GM12878 (cell line): ENCODE results near the gene MARCHF4. TPM values are rescaled to one million over a fixed set of nuclear protein-coding genes. Genes with fewer than 3 reads are reported as not detected.

ENCODE experiments used
- ATAC-seq: fragments of 200-7000 bp; cut with Tn5 transposase; 3 replicates; pipeline ENCODE4 v1.9.1; 2020; ENCODE audit warnings: mild to moderate bottlenecking, moderate library complexity
- BruUV-seq: library from RNA; stranded (reverse); fragments of 400-500 nt; replicated peaks from 2 replicates; lab custom pipeline; 2021; lab: Mats Ljungman, UMichigan
- CTCF ChIA-PET: fragments of 300-600 bp; sonication (Branson Sonifier 250); formaldehyde crosslinking; extraction: SDS; loops from one replicate; lab custom pipeline; 2021; ENCODE audit warnings: inconsistent platforms; lab: Yijun Ruan, JAX
- POLR2A ChIA-PET: fragments of 350-600 bp; formaldehyde crosslinking; extraction: SDS; loops from one replicate; lab custom pipeline; 2021; ENCODE audit warnings: inconsistent platforms; lab: Charles Lee
- RAD21 ChIA-PET: fragments of 300-600 bp; sonication (Branson Sonifier 250); formaldehyde crosslinking; loops from one replicate; lab custom pipeline; 2023; ENCODE audit warnings: antibody characterized with exemption; ENCODE audit not compliant: unreplicated experiment; lab: Charles Lee
- SMC1A ChIA-PET: fragments of 300-600 bp; sonication (Branson Sonifier 250); formaldehyde crosslinking; loops from one replicate; lab custom pipeline; 2023; ENCODE audit not compliant: unreplicated experiment, uncharacterized antibody; lab: Charles Lee
- DNase-seq: peaks from one replicate; pipeline ENCODE4 v3.0.0-alpha.2; 2011; ENCODE audit warnings: low read depth, low spot score
- FAIRE-seq: peaks from 3 replicates; lab custom pipeline; 2011; peaks lifted over from hg19 to GRCh38; lab: Jason Lieb, UNC
- H2AFZ ChIP-seq: 2 replicates; pipeline ENCODE4 v1.6.0; 2011; ENCODE audit warnings: low read depth, low read length, control low read depth; ENCODE audit not compliant: control insufficient read depth
- H3K27ac ChIP-seq: 2 replicates; pipeline ENCODE4 v1.5.1; 2011; ENCODE audit warnings: control low read depth; ENCODE audit not compliant: control insufficient read depth, insufficient read depth
- H3K27me3 ChIP-seq, 2 experiments: replicated peaks in 1 of 2; 2 replicates each; pipeline versions ENCODE4 v1.6.0 to v1.6.1; 2011; ENCODE audit warnings: low read length in 1 of 2; ENCODE audit not compliant: control insufficient read depth in 2 of 2, insufficient read depth in 2 of 2
- H3K36me3 ChIP-seq, 2 experiments: 2 replicates each; pipeline ENCODE4 v1.5.1; 2011; ENCODE audit warnings: low read length in 1 of 2; ENCODE audit not compliant: control insufficient read depth in 2 of 2, insufficient read depth in 2 of 2
- H3K4me1 ChIP-seq: 2 replicates; pipeline ENCODE4 v1.6.1; 2011; ENCODE audit warnings: mild to moderate bottlenecking, low read length, moderate library complexity, mixed read lengths; ENCODE audit not compliant: control insufficient read depth, insufficient read depth
- H3K4me2 ChIP-seq: 2 replicates; pipeline ENCODE4 v1.6.0; 2011; ENCODE audit warnings: control low read depth; ENCODE audit not compliant: control insufficient read depth, insufficient read depth
- H3K4me3 ChIP-seq: fragments of 200-600 bp; sonication (generic); 2 replicates; pipeline ENCODE4 v1.5.1; 2016
- H3K79me2 ChIP-seq: 2 replicates; pipeline ENCODE4 v1.6.0; 2011; ENCODE audit warnings: low read length; ENCODE audit not compliant: control insufficient read depth, insufficient read depth
- H3K9ac ChIP-seq: 2 replicates; pipeline ENCODE4 v1.8.0; 2011; ENCODE audit warnings: low read length, control low read depth, mixed read lengths; ENCODE audit not compliant: control insufficient read depth, insufficient read depth
- H3K9me3 ChIP-seq: replicated peaks from 3 replicates; pipeline ENCODE4 v1.5.1; 2011; ENCODE audit warnings: mild to moderate bottlenecking, low read length; ENCODE audit not compliant: control insufficient read depth, insufficient read depth
- H4K20me1 ChIP-seq: 2 replicates; pipeline ENCODE4 v1.6.0; 2011; ENCODE audit not compliant: control insufficient read depth, insufficient read depth
- E4F1 ChIP-seq: fragments of 450-650 bp; IDR thresholded peaks from 2 replicates; pipeline ENCODE4 v1.6.1; 2018; ENCODE audit warnings: borderline replicate concordance, mild to moderate bottlenecking; ENCODE audit not compliant: partially characterized antibody
- EED ChIP-seq: sonication (generic); IDR thresholded peaks from 2 replicates; pipeline ENCODE4 v1.6.1; 2016; ENCODE audit warnings: antibody characterized with exemption, low read depth
- SMARCA5 ChIP-seq: fragments of 450-650 bp; IDR thresholded peaks from 2 replicates; pipeline ENCODE4 v1.6.1; 2017; ENCODE audit warnings: mild to moderate bottlenecking
- ZNF217 ChIP-seq: fragments of 450-650 bp; IDR thresholded peaks from 2 replicates; pipeline ENCODE4 v1.6.1; 2017; ENCODE audit warnings: antibody characterized with exemption, mild to moderate bottlenecking
- ZNF622 ChIP-seq: fragments of 450-650 bp; IDR thresholded peaks from 2 replicates; pipeline ENCODE4 v1.6.1; 2017; ENCODE audit warnings: mild to moderate bottlenecking, inconsistent platforms
- WGBS: methylation state at CpG from one replicate; pipeline ENCODE4 v1.1.6; 2016; ENCODE audit warnings: low lambda C conversion rate; ENCODE audit not compliant: insufficient replicate concordance, insufficient coverage; ENCODE audit errors: missing lambda C conversion rate; 5-methylcytosine and 5-hydroxymethylcytosine counted together
- in situ Hi-C: fragments of 300-500 bp; cut with MboI; formaldehyde crosslinking; loops from 9 replicates; pipeline ENCODE4 v1.14.3; 2018; ENCODE audit warnings: mixed read lengths
- intact Hi-C: fragments of 100-400 bp; cut with micrococcal nuclease; formaldehyde crosslinking; loops from one replicate; pipeline ENCODE4 v1.14.2; 2022; ENCODE audit not compliant: unreplicated experiment
- polyA plus RNA-seq, 11 experiments: library from polyadenylated mRNA; depleted of rRNA in 4 of 11; unstranded in 6 of 11; stranded (reverse) in 5 of 11; fragments of >200 nt; fragmentation: Nextera tagmentation in 4 of 11; fragmentation: Illumina TruSeq in 1 of 11; extraction: Ambion mirVana in 4 of 11; extraction: Trizol in 1 of 11; gene quantifications; 1 replicate in 1 of 11; 2 replicates in 10 of 11; pipeline versions ENCODE4 v1.2.1 to v1.2.3, GENCODE V29; 2011 to 2016; ENCODE audit warnings: inconsistent platforms in 2 of 11, missing spikeins in 2 of 11, low read depth in 1 of 11
- total RNA-seq, 4 experiments: library from RNA; depleted of rRNA in 3 of 4; stranded (reverse); fragments of >200 nt in 3 of 4; fragmentation: Illumina TruSeq in 1 of 4; extraction: Trizol in 1 of 4; gene quantifications; 2 replicates each; pipeline versions ENCODE4 v1.2.1 to v1.2.3, GENCODE V29; 2013 to 2021
- TF ChIP-seq, protein P1 (sequence below): fragments of 450-650 bp; IDR thresholded peaks from 2 replicates; pipeline ENCODE4 v1.6.1; 2017; ENCODE audit warnings: low read depth, mild to moderate bottlenecking, moderate library complexity
- TF ChIP-seq, protein P2 (sequence below): fragments of 450-650 bp; IDR thresholded peaks from 2 replicates; pipeline ENCODE4 v1.6.1; 2014; ENCODE audit warnings: mild to moderate bottlenecking
- TF ChIP-seq, protein P3 (sequence below): fragments of 450-650 bp; IDR thresholded peaks from 2 replicates; pipeline ENCODE4 v1.6.1; 2017; ENCODE audit warnings: mild to moderate bottlenecking, moderate library complexity

MARCHF4 gene
- total and polyA plus RNA-seq, 10 of the 15 experiments (the other 5 are each of a cell fraction or from before 2014, with no cell fraction given) = not detected

- TF ChIP-seq, protein P1, sequence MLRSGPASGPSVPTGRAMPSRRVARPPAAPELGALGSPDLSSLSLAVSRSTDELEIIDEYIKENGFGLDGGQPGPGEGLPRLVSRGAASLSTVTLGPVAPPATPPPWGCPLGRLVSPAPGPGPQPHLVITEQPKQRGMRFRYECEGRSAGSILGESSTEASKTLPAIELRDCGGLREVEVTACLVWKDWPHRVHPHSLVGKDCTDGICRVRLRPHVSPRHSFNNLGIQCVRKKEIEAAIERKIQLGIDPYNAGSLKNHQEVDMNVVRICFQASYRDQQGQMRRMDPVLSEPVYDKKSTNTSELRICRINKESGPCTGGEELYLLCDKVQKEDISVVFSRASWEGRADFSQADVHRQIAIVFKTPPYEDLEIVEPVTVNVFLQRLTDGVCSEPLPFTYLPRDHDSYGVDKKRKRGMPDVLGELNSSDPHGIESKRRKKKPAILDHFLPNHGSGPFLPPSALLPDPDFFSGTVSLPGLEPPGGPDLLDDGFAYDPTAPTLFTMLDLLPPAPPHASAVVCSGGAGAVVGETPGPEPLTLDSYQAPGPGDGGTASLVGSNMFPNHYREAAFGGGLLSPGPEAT = no peak
- no peak for TF ChIP-seq ZNF217
- TF ChIP-seq, all 136 proteins: peak for 0
These were observed 6.8 kb downstream of the MARCHF4 start (continued) for GRCh38 chr2:216365518-216365917.

DNA sequence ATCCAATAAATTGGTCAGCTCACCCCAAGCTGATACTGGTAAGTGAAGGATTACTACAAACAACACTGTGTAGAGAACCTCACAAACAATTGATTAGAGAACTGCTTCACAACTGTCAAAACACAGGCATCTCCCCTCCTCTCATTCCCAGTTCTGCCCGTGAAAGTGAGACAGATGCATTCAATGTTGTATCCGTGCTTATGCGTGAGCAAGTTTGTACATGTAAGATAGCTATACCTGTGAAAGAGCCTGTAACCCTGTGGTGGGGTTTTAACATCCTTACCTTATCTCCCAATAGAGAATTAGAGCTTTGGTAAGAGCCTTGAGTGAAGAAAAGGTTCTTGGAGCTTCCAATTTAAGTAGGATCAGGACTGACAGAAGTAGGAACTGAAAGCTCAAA is 9.1 kb downstream of the MARCHF4 start:
- ChIA-PET RAD21 (no interaction called here), POLR2A (no interaction called here), CTCF (no interaction called here), SMC1A (no interaction called here)
- no peak for DNase-seq
- no peak for FAIRE-seq
- intact Hi-C loops = no loop called here
- H3K79me2 ChIP-seq = no peaks in the 10 kb centered on the region
- H3K36me3 ChIP-seq = no peaks in the 10 kb centered on the region
- BruUV-seq = no TSS peak
- H3K27me3 ChIP-seq = peaks cover 5% of the 10 kb centered on the region in 2 experiments
- H3K27ac ChIP-seq = no peak overlapping the region
- ATAC-seq = no peak
- no peak overlapping the region for H3K9ac ChIP-seq
- no peak overlapping the region for H3K4me2 ChIP-seq
- no peaks in the 10 kb centered on the region for H4K20me1 ChIP-seq
- no peak overlapping the region for H2AFZ ChIP-seq
- H3K4me3 ChIP-seq = no peak overlapping the region
- no peak for TF ChIP-seq ZNF622
- TF ChIP-seq E4F1 = no peak
- TF ChIP-seq, protein P2, sequence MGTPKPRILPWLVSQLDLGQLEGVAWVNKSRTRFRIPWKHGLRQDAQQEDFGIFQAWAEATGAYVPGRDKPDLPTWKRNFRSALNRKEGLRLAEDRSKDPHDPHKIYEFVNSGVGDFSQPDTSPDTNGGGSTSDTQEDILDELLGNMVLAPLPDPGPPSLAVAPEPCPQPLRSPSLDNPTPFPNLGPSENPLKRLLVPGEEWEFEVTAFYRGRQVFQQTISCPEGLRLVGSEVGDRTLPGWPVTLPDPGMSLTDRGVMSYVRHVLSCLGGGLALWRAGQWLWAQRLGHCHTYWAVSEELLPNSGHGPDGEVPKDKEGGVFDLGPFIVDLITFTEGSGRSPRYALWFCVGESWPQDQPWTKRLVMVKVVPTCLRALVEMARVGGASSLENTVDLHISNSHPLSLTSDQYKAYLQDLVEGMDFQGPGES = no peak
- TF ChIP-seq SMARCA5 = no peak
- TF ChIP-seq EED = no peak
- TF ChIP-seq, protein P3, sequence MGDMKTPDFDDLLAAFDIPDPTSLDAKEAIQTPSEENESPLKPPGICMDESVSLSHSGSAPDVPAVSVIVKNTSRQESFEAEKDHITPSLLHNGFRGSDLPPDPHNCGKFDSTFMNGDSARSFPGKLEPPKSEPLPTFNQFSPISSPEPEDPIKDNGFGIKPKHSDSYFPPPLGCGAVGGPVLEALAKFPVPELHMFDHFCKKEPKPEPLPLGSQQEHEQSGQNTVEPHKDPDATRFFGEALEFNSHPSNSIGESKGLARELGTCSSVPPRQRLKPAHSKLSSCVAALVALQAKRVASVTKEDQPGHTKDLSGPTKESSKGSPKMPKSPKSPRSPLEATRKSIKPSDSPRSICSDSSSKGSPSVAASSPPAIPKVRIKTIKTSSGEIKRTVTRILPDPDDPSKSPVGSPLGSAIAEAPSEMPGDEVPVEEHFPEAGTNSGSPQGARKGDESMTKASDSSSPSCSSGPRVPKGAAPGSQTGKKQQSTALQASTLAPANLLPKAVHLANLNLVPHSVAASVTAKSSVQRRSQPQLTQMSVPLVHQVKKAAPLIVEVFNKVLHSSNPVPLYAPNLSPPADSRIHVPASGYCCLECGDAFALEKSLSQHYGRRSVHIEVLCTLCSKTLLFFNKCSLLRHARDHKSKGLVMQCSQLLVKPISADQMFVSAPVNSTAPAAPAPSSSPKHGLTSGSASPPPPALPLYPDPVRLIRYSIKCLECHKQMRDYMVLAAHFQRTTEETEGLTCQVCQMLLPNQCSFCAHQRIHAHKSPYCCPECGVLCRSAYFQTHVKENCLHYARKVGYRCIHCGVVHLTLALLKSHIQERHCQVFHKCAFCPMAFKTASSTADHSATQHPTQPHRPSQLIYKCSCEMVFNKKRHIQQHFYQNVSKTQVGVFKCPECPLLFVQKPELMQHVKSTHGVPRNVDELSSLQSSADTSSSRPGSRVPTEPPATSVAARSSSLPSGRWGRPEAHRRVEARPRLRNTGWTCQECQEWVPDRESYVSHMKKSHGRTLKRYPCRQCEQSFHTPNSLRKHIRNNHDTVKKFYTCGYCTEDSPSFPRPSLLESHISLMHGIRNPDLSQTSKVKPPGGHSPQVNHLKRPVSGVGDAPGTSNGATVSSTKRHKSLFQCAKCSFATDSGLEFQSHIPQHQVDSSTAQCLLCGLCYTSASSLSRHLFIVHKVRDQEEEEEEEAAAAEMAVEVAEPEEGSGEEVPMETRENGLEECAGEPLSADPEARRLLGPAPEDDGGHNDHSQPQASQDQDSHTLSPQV = no peak
- TF ChIP-seq, all 136 proteins: peak for 0
- Histone ChIP-seq H3K9me3 (no peaks in the 10 kb centered on the region), H3K4me1 (no peaks in the 10 kb centered on the region)
- in situ Hi-C loops = no loop called here
- 69% methylated on average over 3 of the region's 3 CpGs for WGBS
